Transverse colon (tissue), 4 donors: Measurements from ENCODE around the gene ADH5.
"Not testable (repeated sequence)": the region's sequence is repeated elsewhere in the genome, so short reads cannot be mapped to it uniquely, and the experiment has no call there.

Experiments used
- CTCF ChIP-seq, 5 experiments: fragments of 200-600 bp in 3 of 5; fragments of 450-650 bp in 2 of 5; sonication (generic) in 3 of 5; IDR thresholded peaks; 1 replicate in 2 of 5; 2 replicates in 3 of 5; pipeline ENCODE4 v1.5.1; 2016 to 2017; ENCODE audit warnings: antibody characterized with exemption in 5 of 5, inconsistent platforms in 3 of 5, mild to moderate bottlenecking in 2 of 5, moderate library complexity in 1 of 5
- EP300 ChIP-seq: sonication (generic); formaldehyde crosslinking; IDR thresholded peaks from one replicate; pipeline ENCODE4 v1.6.1; 2017; ENCODE audit warnings: antibody characterized with exemption, low read depth
- POLR2AphosphoS5 ChIP-seq, 3 donors: sonication (generic); formaldehyde crosslinking; IDR thresholded peaks; one replicate each; pipeline ENCODE4 v1.6.1; 2016; ENCODE audit warnings: antibody characterized with exemption in 3 of 3

DNA sequence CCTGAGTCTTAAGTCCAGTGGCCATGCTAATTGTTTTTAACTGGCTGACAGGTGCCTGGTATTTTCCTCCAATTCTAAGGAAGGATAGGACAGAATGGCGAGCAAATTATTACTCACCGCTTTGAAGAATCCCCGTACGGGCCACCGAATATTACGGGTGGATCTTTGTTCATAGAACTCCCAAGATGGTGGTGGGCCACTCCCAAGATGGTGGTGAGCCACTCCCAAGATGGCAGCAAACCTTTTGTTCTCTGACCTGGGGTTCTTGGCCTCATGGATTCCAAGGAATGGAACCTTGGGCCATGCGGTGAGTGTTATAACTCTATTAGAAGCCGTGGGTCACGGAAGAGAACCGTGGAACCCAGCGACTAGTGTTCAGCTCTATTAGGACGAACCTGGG, 20.7 kb upstream of the ADH5 start:
- not testable (repeated sequence) for TF ChIP-seq CTCF (IDR thresholded peaks at IDR 0.05); POLR2AphosphoS5 (IDR thresholded peaks at IDR 0.05); EP300
